ENCODE results near the gene LTF. TPM values are rescaled to one million over a fixed set of nuclear protein-coding genes. Genes with fewer than 3 reads are reported as not detected.
"Not testable (repeated sequence)": the region's sequence is repeated elsewhere in the genome, so short reads cannot be mapped to it uniquely, and the experiment has no call there.

The LTF gene
- total RNA-seq, 1 experiment from 2014 or later = not detected

GRCh38 chr3:46398186-46398955, 66.3 kb downstream of the LTF start:
- H3K9me3 ChIP-seq = no peaks in the 10 kb centered on the region
- H3K36me3 ChIP-seq = no peaks in the 10 kb centered on the region
- no peak for DNase-seq
- no peaks in the 10 kb centered on the region for H3K27me3 ChIP-seq
- H3K4me3 ChIP-seq = no peak overlapping the region

- no peak for DNase-seq
These were observed 67.6 kb downstream of the LTF start for GRCh38 chr3:46397111-46397510.

GRCh38 chr3:46395766-46396530, 68.8 kb downstream of the LTF start:
- Histone ChIP-seq H3K4me3 (no peak overlapping the region), H3K27me3 (no peaks in the 10 kb centered on the region), H3K36me3 (no peaks in the 10 kb centered on the region), H3K9me3 (no peaks in the 10 kb centered on the region)
- no peak for DNase-seq

More at GRCh38 chr3:46397111-46397510, 67.6 kb downstream of the LTF start:
- H3K36me3 ChIP-seq = no peaks in the 10 kb centered on the region
- no peaks in the 10 kb centered on the region for H3K27me3 ChIP-seq
- H3K9me3 ChIP-seq = no peaks in the 10 kb centered on the region
- H3K4me3 ChIP-seq = no peak overlapping the region

- Histone ChIP-seq H3K36me3 (no peaks in the 10 kb centered on the region), H3K27me3 (no peaks in the 10 kb centered on the region), H3K4me3 (no peak overlapping the region), H3K9me3 (no peaks in the 10 kb centered on the region)
- DNase-seq = no peak
These were observed 69.5 kb downstream of the LTF start for GRCh38 chr3:46395210-46395661.

- DNase-seq = no peak
- Histone ChIP-seq H3K36me3 (no peaks in the 10 kb centered on the region), H3K4me3 (no peak overlapping the region), H3K27me3 (no peaks in the 10 kb centered on the region), H3K9me3 (no peaks in the 10 kb centered on the region)
These were observed 70.9 kb downstream of the LTF start for GRCh38 chr3:46393554-46394434.

GRCh38 chr3:46393011-46393410, 71.7 kb downstream of the LTF start:
- no peaks in the 10 kb centered on the region for H3K9me3 ChIP-seq
- H3K4me3 ChIP-seq = no peak overlapping the region
- H3K36me3 ChIP-seq = no peaks in the 10 kb centered on the region
- H3K27me3 ChIP-seq = no peaks in the 10 kb centered on the region
- DNase-seq = no peak

- H3K36me3 ChIP-seq, H3K4me3 ChIP-seq, DNase-seq, H3K27me3 ChIP-seq, H3K9me3 ChIP-seq: not testable (repeated sequence)
These were observed 73.2 kb downstream of the LTF start for GRCh38 chr3:46391526-46391925.

GRCh38 chr3:46389306-46389705, 75.4 kb downstream of the LTF start:
- no peak overlapping the region for H3K4me3 ChIP-seq
- no peaks in the 10 kb centered on the region for H3K36me3 ChIP-seq
- DNase-seq = no peak
- no peaks in the 10 kb centered on the region for H3K9me3 ChIP-seq
- H3K27me3 ChIP-seq = no peaks in the 10 kb centered on the region

GRCh38 chr3:46388847-46389246, 75.9 kb downstream of the LTF start:
- not testable (repeated sequence) for H3K27me3 ChIP-seq, H3K4me3 ChIP-seq, DNase-seq, H3K9me3 ChIP-seq, H3K36me3 ChIP-seq

- DNase-seq = no peak
- no peaks in the 10 kb centered on the region for H3K9me3 ChIP-seq
- H3K27me3 ChIP-seq = no peaks in the 10 kb centered on the region
- H3K4me3 ChIP-seq = no peak overlapping the region
- H3K36me3 ChIP-seq = no peaks in the 10 kb centered on the region
These were observed 78.5 kb downstream of the LTF start for GRCh38 chr3:46386205-46386604.

Other genes starting within 250 kb of the LTF start
- not detected in 2 replicates for gene CCR3, start 222.4 kb downstream of the LTF start, total RNA-seq (2014; rRNA removed; shearing (Covaris generic); ENCODE audit: low replicate concordance)
- gene CCR2, start 110.8 kb downstream of the LTF start, total RNA-seq (2014; rRNA removed; shearing (Covaris generic); ENCODE audit: low replicate concordance) = not detected in 2 replicates
- not detected in 2 replicates for gene CCR5, start 94.0 kb downstream of the LTF start, total RNA-seq (2014; rRNA removed; shearing (Covaris generic); ENCODE audit: low replicate concordance)
- gene CCRL2, start 57.6 kb downstream of the LTF start, total RNA-seq (2014; rRNA removed; shearing (Covaris generic); ENCODE audit: low replicate concordance) = not detected in 2 replicates
- gene RTP3, start 33.1 kb upstream of the LTF start, total RNA-seq (2014; rRNA removed; shearing (Covaris generic); ENCODE audit: low replicate concordance) = not detected in 2 replicates
- gene LRRC2, start 101.4 kb upstream of the LTF start, total RNA-seq (2014; rRNA removed; shearing (Covaris generic); ENCODE audit: low replicate concordance) = 0.10 and 0.36 TPM in 2 replicates
- not detected in 2 replicates for gene FAM240A, start 147.6 kb upstream of the LTF start, total RNA-seq (2014; rRNA removed; shearing (Covaris generic); ENCODE audit: low replicate concordance)
- gene ALS2CL, start 228.8 kb upstream of the LTF start, total RNA-seq (2014; rRNA removed; shearing (Covaris generic); ENCODE audit: low replicate concordance) = 0.69 and 1.2 TPM in 2 replicates
- not detected in 2 replicates for gene TMIE, start 236.5 kb upstream of the LTF start, total RNA-seq (2014; rRNA removed; shearing (Covaris generic); ENCODE audit: low replicate concordance)

Measured in MG63 (cell line).